ENCODE measurements around the gene BRCC3.

BRCC3 gene

DNA sequence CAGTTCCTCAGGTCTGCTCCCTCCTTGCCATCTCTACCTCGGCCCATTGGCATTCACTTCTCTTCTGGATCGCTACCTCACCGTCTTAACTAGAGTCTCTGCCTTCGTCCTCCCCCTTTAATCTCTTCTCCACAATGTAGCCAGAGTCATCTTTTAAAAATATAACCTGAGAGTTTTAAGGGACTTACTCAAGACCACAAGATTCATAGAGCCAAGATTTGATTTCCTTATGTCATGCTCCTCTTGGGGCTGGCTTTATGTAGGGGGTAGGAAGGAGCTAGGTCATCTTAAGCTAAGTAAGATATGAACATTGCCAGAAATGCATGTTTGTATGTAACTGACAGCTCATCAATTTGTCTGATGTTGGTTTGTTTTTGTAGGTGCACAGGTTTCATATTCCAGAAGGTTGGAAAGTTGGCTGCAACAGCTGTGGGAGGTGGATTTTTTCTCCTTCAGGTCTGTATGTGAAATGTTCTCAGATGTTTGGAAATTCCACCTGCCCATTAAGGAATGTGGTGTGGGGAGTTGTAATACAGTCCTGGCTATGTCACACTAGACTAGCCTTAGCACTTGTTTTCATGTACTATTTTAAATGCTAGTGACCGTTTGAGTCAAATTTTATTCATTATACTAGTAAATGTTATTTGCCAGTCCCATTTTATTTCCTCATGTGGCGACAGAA, 25.0 kb upstream of the BRCC3 start:
- no peak for DNase-seq
- H3K27me3 ChIP-seq = no peaks in the 10 kb centered on the region
- no peaks in the 10 kb centered on the region for H3K4me1 ChIP-seq
- peaks cover 0 to 6% (median 0%) of the 10 kb centered on the region in 3 donors for H3K36me3 ChIP-seq
- TF ChIP-seq, protein P1, sequence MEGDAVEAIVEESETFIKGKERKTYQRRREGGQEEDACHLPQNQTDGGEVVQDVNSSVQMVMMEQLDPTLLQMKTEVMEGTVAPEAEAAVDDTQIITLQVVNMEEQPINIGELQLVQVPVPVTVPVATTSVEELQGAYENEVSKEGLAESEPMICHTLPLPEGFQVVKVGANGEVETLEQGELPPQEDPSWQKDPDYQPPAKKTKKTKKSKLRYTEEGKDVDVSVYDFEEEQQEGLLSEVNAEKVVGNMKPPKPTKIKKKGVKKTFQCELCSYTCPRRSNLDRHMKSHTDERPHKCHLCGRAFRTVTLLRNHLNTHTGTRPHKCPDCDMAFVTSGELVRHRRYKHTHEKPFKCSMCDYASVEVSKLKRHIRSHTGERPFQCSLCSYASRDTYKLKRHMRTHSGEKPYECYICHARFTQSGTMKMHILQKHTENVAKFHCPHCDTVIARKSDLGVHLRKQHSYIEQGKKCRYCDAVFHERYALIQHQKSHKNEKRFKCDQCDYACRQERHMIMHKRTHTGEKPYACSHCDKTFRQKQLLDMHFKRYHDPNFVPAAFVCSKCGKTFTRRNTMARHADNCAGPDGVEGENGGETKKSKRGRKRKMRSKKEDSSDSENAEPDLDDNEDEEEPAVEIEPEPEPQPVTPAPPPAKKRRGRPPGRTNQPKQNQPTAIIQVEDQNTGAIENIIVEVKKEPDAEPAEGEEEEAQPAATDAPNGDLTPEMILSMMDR (IDR thresholded peaks at IDR 0.05) = no peak
- no peak overlapping the region for H3K4me3 ChIP-seq
- intact Hi-C loops (cut with DNase I; ENCODE audit: low total_unique reads) = no loop called here
- H3K9me3 ChIP-seq = no peaks in the 10 kb centered on the region
- H3K27ac ChIP-seq = no peak overlapping the region

- Histone ChIP-seq H3K9me3 (no peaks in the 10 kb centered on the region), H3K4me3 (no peak overlapping the region), H3K27me3 (no peaks in the 10 kb centered on the region), H3K4me1 (no peaks in the 10 kb centered on the region), H3K36me3 (peaks cover 0 to 6% (median 0%) of the 10 kb centered on the region in 3 donors), H3K27ac (no peak overlapping the region)
- intact Hi-C loops (cut with DNase I; ENCODE audit: low total_unique reads) = no loop called here
- no peak for DNase-seq
- TF ChIP-seq, protein P1 (IDR thresholded peaks at IDR 0.05) = no peak
Observed at GRCh38 chrX:155046811-155047528, 24.3 kb upstream of the BRCC3 start.

DNA sequence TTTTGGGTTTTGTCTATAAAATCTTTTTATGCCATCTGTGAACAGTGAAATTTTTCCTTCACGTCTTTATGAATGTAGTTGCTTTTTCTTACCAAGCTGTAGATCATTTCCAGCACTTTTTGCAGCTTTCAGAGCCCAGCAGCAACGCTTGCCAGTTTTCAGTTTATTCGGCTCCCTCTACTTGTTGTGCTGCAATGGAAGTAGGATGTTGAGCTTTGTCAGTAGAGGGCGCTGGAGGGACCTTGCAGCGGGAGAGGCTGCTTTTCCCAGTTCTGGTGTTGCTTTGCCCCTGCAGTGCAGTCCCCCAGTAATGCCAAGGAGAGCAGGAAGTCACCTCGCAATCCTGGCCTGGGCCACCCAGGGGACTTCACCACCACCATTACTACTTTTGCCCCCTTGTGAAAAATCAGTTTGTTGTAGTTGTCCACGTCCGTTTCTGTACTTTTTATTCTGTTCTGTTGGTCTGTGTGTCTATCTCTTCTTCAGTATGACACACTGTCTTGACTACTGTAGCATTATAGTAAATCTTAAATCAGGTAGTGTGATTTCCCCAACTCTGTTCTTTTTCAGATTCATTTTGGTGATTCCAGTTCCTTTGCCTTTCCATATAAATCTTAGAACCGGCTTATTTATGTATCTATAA, 22.2 kb upstream of the BRCC3 start:
- no peaks in the 10 kb centered on the region for H3K9me3 ChIP-seq
- intact Hi-C loops (cut with DNase I; ENCODE audit: low total_unique reads) = no loop called here
- TF ChIP-seq, protein P1 (IDR thresholded peaks at IDR 0.05) = peak; percentile 20 to 49
- no peak overlapping the region for H3K27ac ChIP-seq
- no peak for DNase-seq
- H3K4me3 ChIP-seq = no peak overlapping the region
- H3K36me3 ChIP-seq = peaks cover 0 to 6% (median 0%) of the 10 kb centered on the region in 3 donors
- H3K4me1 ChIP-seq = no peaks in the 10 kb centered on the region
- no peaks in the 10 kb centered on the region for H3K27me3 ChIP-seq

DNA sequence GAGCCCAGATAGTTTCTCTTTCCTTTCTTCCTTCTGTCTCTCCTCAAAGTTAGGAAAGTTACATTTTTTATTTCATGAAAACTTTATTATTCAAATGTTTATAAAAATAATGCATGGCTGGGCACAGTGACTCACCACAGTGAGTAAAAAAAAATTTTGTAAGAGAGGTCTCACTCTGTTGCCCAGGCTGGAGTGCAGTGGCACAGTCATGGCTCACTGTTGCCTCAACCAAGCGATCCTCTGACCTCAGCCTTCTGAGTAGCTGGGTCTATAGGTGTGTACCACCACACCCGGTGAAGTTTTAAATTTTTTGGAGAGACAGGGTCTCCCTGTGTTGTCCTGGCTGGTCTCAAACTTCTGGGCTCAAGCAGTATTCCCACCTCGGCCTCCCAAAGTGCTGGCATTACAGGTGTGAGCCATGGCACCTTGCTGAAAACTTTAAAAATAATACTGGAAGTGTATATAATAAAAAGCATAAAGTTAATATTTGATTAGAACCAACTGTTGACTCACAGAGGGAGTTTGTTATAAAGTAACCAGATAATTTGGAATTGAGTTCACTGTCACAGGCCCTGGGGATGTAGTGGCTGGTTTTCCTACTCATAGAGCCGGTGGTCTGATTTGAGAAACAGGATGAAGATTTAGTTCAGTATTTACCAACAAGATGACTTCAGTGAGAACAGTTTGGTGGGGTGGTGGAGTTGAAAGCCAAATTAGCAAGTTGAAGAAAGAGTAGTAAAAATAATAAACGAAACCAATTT, 18.4 kb upstream of the BRCC3 start:
- intact Hi-C loops (cut with DNase I; ENCODE audit: low total_unique reads) = no loop called here
- Histone ChIP-seq H3K27me3 (no peaks in the 10 kb centered on the region), H3K27ac (no peak overlapping the region), H3K9me3 (no peaks in the 10 kb centered on the region), H3K4me1 (peaks cover 0 to 8% (median 0%) of the 10 kb centered on the region in 4 donors), H3K36me3 (no peaks in the 10 kb centered on the region), H3K4me3 (no peak overlapping the region)
- DNase-seq = no peak
- TF ChIP-seq, protein P1 (IDR thresholded peaks at IDR 0.05) = no peak

DNA sequence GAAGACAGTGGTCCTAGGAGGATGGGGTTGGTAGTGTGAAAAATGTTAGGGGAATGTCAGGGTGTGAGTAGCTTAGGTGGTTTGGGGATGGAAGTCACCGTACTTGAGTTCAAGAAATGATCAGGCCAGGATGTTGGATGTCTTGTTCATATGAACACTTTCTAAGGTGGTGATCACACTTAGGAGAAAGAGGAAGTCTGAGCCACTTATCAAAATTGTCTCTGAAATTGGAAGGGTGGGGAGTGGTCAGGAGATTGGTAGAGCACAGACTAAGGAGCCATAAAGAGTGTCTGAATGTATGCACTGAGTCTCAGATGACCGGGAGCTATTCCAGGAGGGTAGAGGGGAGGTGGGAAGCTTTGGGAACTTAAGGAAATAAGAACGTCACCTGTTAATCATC, 17.7 kb upstream of the BRCC3 start:
- peaks cover 0 to 8% (median 0%) of the 10 kb centered on the region in 4 donors for H3K4me1 ChIP-seq
- no peak overlapping the region for H3K27ac ChIP-seq
- no peaks in the 10 kb centered on the region for H3K27me3 ChIP-seq
- H3K4me3 ChIP-seq = no peak overlapping the region
- TF ChIP-seq, protein P1 (IDR thresholded peaks at IDR 0.05) = no peak
- H3K9me3 ChIP-seq = no peaks in the 10 kb centered on the region
- DNase-seq = no peak
- H3K36me3 ChIP-seq = no peaks in the 10 kb centered on the region
- intact Hi-C loops (cut with DNase I; ENCODE audit: low total_unique reads) = no loop called here
